ENCODE measurements around the gene IFNAR1. TPM values are rescaled to one million over a fixed set of nuclear protein-coding genes. Genes with fewer than 3 reads are reported as not detected.

Gene IFNAR1
- total RNA-seq, 1 experiment from 2014 or later, result 14.2 TPM

- H4K5ac ChIP-seq (ENCODE audit: insufficient read length, low read depth, low read length), result no peak overlapping the region
- no peak overlapping the region for H3K4me2 ChIP-seq (ENCODE audit: insufficient read depth, insufficient read length, low read length)
- H2BK20ac ChIP-seq (ENCODE audit: low read depth, low read length, poor library complexity, severe bottlenecking), result no peak overlapping the region
- no peak overlapping the region for H3K23ac ChIP-seq (ENCODE audit: insufficient read length, low read depth, low read length)
- no peak overlapping the region for H3K14ac ChIP-seq (ENCODE audit: insufficient read depth, low read length)
- no CpG with 5 or more reads among the region's 1 CpG for WGBS (ENCODE audit: extremely low coverage, insufficient read length, low lambda C conversion rate)
- H3T11ph ChIP-seq (ENCODE audit: low read length), result no peak overlapping the region
- no peak overlapping the region for H2AK5ac ChIP-seq (ENCODE audit: insufficient read length, low read length)
- no peak overlapping the region for H3K4ac ChIP-seq (ENCODE audit: low read depth, low read length)
- H3K9me3 ChIP-seq (ENCODE audit: control insufficient read depth, low read depth, low read length), result no peaks in the 10 kb centered on the region
- H2BK15ac ChIP-seq (ENCODE audit: low read depth, low read length), result no peak overlapping the region
- H3K27ac ChIP-seq (ENCODE audit: insufficient read length, low read depth, low read length), result no peak overlapping the region
- no peak overlapping the region for H2BK12ac ChIP-seq (ENCODE audit: insufficient read length, low read depth, low read length)
- H3K9ac ChIP-seq (ENCODE audit: extremely low read depth, insufficient read length, low read length), result no peak overlapping the region
- H4K8ac ChIP-seq (replicated peaks; ENCODE audit: insufficient read length, low read depth, low read length), result no peak overlapping the region
- no peaks in the 10 kb centered on the region for H3K4me1 ChIP-seq (ENCODE audit: insufficient read depth, low read length)
- H3K79me1 ChIP-seq (ENCODE audit: insufficient read depth, low read depth, low read length, poor library complexity, severe bottlenecking), result peaks cover 5% of the 10 kb centered on the region
- H3K27me3 ChIP-seq (ENCODE audit: insufficient read depth, low read length), result no peaks in the 10 kb centered on the region
- H3K36me3 Mint-ChIP-seq (ENCODE audit: insufficient read depth in 1 of 3, low read depth in 3 of 3), result peaks cover 9 to 36% (median 34%) of the 10 kb centered on the region in 3 experiments
- no peak for TF ChIP-seq CTCF (conservative IDR thresholded peaks at IDR 0.05)
- no peaks in the 10 kb centered on the region for H3K23me2 ChIP-seq (ENCODE audit: insufficient read length, low read depth, low read length, poor library complexity, severe bottlenecking)
- H2AFZ ChIP-seq (ENCODE audit: low read length), result no peak overlapping the region
- H3K27ac Mint-ChIP-seq, result no peak overlapping the region
- no peak overlapping the region for H2BK5ac ChIP-seq (ENCODE audit: insufficient read length, low read length)
- no peak for DNase-seq
- H4K91ac ChIP-seq (ENCODE audit: insufficient read length, low read depth, low read length), result no peak overlapping the region
- peaks cover 0 to 3% of the 10 kb centered on the region in 2 experiments; a peak in 2 of 5 replicates for H3K9me3 Mint-ChIP-seq
- H3K27me3 Mint-ChIP-seq (ENCODE audit: low read depth), result no peaks in the 10 kb centered on the region
- H3K56ac ChIP-seq (ENCODE audit: insufficient read length, low read depth, low read length), result no peak overlapping the region
- no peak overlapping the region for H3K4me3 Mint-ChIP-seq
- H3K18ac ChIP-seq (ENCODE audit: insufficient read length, low read depth, low read length), result no peak overlapping the region
- H2BK120ac ChIP-seq (ENCODE audit: low read depth, low read length, poor library complexity, severe bottlenecking), result no peak overlapping the region
- H3K4me1 Mint-ChIP-seq, result no peaks in the 10 kb centered on the region
- no peaks in the 10 kb centered on the region for H3K79me2 ChIP-seq (ENCODE audit: insufficient read depth, low read length)
- no peaks in the 10 kb centered on the region for H4K20me1 ChIP-seq (ENCODE audit: control insufficient read depth, insufficient read depth, insufficient read length)
Observed at GRCh38 chr21:33339135-33339534, 14.4 kb downstream of the IFNAR1 start.
